Measurements from ENCODE around the gene GJD3. TPM values are rescaled to one million over a fixed set of nuclear protein-coding genes. Genes with fewer than 3 reads are reported as not detected.
A peak's percentile ranks its signal among the peaks of the same experiment; 100 is the strongest.

The GJD3 gene
- total RNA-seq, 4 donors from 2014 or later: 1.6 to 3.4 (median 1.7) TPM

DNA sequence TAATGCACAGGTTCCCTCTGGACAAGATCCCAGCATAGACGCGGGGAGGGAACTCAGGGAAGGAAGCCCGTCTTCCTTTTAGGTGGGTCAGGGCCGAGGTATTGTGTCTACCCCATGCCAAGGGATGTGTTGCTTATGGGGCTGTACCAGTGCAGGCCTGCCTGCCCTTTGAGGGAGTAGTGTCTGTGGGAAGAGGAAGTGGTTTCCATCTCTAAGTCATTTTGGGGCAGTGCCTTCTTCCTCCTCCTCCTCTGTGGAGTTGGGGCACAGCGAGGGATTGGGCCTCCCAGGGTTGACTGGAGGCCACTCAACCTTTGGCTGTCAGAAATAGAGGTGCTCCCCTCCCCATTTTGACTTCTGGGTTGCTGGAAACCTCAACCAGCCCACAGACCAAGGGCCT lies 26.5 kb downstream of the GJD3 start:
- H3K4me1 ChIP-seq: peaks cover 31 to 80% of the 10 kb centered on the region in 2 donors
- DNase-seq: no peak
- H3K27me3 ChIP-seq: no peaks in the 10 kb centered on the region
- intact Hi-C loops (cut with DNase I): no loop called here
- H3K4me3 ChIP-seq (replicated peaks in 1 of 3): no peak overlapping the region
- no peaks in the 10 kb centered on the region for H3K9me3 ChIP-seq
- 72 to 92% methylated on average over 5 of the region's 5 CpGs for WGBS, 2 donors
- no peaks in the 10 kb centered on the region for H3K36me3 ChIP-seq
- no peak overlapping the region for H3K27ac ChIP-seq
- TF ChIP-seq, protein P1, sequence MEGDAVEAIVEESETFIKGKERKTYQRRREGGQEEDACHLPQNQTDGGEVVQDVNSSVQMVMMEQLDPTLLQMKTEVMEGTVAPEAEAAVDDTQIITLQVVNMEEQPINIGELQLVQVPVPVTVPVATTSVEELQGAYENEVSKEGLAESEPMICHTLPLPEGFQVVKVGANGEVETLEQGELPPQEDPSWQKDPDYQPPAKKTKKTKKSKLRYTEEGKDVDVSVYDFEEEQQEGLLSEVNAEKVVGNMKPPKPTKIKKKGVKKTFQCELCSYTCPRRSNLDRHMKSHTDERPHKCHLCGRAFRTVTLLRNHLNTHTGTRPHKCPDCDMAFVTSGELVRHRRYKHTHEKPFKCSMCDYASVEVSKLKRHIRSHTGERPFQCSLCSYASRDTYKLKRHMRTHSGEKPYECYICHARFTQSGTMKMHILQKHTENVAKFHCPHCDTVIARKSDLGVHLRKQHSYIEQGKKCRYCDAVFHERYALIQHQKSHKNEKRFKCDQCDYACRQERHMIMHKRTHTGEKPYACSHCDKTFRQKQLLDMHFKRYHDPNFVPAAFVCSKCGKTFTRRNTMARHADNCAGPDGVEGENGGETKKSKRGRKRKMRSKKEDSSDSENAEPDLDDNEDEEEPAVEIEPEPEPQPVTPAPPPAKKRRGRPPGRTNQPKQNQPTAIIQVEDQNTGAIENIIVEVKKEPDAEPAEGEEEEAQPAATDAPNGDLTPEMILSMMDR (IDR thresholded peaks at IDR 0.05): no peak
- no peak for TF ChIP-seq POLR2A (IDR thresholded peaks at IDR 0.05)

DNA sequence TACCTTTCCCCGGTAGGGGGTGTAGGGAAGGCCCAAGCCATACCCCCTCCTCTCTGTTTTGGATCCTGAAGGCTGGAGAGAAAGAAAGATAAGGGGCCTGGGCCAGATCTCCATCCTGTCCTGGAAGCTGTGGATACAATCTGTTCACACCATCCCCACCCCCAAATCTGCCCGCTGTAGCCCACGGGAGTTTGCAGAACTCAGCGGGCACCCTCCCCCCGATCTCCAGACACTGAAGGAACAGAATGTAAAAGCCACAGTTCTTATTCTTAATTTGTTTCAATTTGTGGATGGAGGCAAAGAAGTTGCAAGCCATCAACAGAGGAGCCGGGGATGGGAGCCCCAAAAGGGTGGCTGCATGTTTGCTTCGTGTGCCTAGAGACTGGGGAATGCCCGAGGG lies 27.2 kb downstream of the GJD3 start:
- H3K4me3 ChIP-seq (replicated peaks in 1 of 3): no peak overlapping the region
- no peaks in the 10 kb centered on the region for H3K9me3 ChIP-seq
- 78 to 89% methylated on average over 8 of the region's 8 CpGs for WGBS, 2 donors
- intact Hi-C loops (cut with DNase I): no loop called here
- H3K4me1 ChIP-seq: peaks cover 35 to 85% of the 10 kb centered on the region in 2 donors
- DNase-seq: no peak
- H3K27ac ChIP-seq: no peak overlapping the region
- H3K27me3 ChIP-seq: no peaks in the 10 kb centered on the region
- no peaks in the 10 kb centered on the region for H3K36me3 ChIP-seq
- no peak for TF ChIP-seq POLR2A (IDR thresholded peaks at IDR 0.05)
- TF ChIP-seq, protein P1 (IDR thresholded peaks at IDR 0.05): no peak

DNA sequence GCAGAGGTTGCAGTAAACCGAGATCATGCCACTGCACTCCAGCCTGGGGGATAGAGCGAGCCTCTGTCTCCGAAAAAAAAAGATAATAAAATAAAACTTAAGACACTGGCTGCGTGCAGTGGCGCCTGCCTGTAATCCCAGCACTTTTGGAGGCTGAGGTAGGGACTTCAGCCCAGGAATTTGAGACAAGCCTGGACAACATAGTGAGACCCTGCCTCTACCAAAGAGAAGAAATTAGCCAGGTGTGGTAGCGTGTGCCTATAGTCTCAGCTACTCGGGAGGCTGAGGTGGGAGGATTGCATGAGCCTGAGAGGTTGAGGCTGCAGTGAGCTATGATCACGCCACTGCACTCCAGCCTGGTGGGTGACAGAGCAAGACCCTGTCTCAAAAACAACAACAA lies 28.9 kb downstream of the GJD3 start:
- 92 to 95% methylated on average over 8 of the region's 8 CpGs for WGBS, 2 donors
- Histone ChIP-seq H3K9me3 (no peaks in the 10 kb centered on the region), H3K27me3 (no peaks in the 10 kb centered on the region), H3K27ac (peak overlapping the region in 2 of 3 donors; percentile 3 to 89), H3K36me3 (no peaks in the 10 kb centered on the region), H3K4me1 (peaks cover 48 to 98% of the 10 kb centered on the region in 2 donors), H3K4me3 (replicated peaks in 1 of 3) (no peak overlapping the region)
- TF ChIP-seq, protein P1 (IDR thresholded peaks at IDR 0.05): no peak
- TF ChIP-seq POLR2A (IDR thresholded peaks at IDR 0.05): no peak
- intact Hi-C loops (cut with DNase I): no loop called here
- no peak for DNase-seq

DNA sequence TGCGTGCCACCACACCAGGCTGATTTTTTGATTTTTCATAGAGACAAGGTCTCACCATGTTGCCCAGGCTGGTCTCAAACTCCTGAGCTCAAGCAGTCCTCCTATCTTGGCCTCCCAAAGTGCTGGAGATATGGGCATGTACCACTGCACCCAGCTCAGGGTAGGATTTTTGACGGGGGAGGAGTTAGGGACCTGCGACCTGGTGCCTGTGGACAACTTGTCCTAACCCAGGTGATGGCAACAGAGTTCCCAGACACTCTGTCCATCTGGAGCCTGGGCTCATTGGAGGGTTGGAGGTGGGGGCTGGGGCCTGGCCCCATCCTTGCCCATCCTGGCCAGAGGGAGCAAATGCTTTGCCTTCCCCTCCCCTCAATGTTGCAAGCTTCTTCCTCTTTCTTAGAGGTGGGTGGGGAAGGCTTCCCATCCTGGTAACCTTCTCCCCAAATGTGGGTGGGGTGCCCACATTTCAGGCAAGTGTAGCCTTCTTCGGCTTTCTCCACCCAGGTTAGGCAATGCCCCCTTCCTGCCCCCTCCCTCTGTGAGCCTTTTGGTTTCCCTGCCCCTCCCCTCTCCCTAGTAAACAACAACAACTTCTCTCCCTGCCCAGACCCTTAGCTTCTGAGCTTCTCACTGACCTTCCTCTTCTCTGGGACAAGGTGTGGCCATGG lies 30.6 kb downstream of the GJD3 start:
- peak overlapping the region; percentile 24 to 90 (median 89) for H3K27ac ChIP-seq
- H3K9me3 ChIP-seq: no peaks in the 10 kb centered on the region
- peaks cover 64 to 98% of the 10 kb centered on the region in 2 donors for H3K4me1 ChIP-seq
- no peaks in the 10 kb centered on the region for H3K36me3 ChIP-seq
- 82 to 94% methylated on average over 4 of the region's 4 CpGs for WGBS, 2 donors
- H3K4me3 ChIP-seq (replicated peaks in 1 of 3): no peak overlapping the region
- TF ChIP-seq, protein P1 (IDR thresholded peaks at IDR 0.05): no peak
- TF ChIP-seq POLR2A (IDR thresholded peaks at IDR 0.05): no peak
- intact Hi-C loops (cut with DNase I): no loop called here
- no peaks in the 10 kb centered on the region for H3K27me3 ChIP-seq
- no peak for DNase-seq

DNA sequence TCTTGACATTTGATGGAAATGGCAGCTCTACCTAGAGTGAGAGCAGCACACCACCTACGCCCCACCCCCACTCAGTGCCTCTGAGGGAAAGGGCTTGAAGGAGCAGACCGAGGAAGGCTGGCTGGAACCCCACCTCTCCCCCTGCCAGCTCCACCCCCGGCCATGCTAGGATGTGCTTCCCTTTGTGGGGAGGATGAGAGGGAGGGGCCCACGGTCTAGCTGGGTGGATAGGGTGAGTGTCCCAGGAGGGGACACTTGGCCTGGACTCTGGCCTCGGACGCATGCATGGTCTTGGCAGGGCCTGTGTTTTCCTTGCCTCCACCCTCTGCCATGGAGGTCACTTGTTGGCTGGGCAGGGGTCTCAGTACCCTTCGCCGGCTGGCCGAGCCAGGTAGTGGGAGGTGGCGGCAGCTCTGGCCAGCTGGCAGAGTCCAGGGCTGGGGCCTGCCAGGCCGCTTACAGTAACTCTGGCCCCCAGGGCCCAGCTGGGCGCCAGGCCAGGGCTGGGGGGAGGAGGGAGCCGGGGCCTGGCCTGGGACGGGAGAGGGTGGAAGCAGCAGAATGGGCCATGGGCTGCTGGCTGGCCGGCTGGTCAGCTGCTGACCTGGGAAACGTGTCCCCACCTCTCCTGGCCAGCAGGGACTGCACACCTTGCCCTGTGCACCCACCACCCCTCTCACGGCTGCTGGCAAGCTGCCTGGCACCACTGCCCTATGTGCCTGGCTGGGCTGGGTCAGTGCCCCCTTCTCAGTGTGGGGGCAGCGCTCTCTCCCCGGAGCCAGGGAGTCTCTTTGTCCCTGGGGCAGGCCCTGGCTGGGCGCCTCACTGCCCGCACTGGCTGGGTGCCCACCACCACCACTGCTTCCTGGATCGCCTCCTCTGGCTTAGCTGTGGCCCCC lies 32.5 kb downstream of the GJD3 start:
- DNase-seq: peak; percentile 97
- no peaks in the 10 kb centered on the region for H3K9me3 ChIP-seq
- WGBS, 2 donors: 5 to 12% methylated on average over 9 to 11 of the region's 22 CpGs
- peak overlapping the region; percentile 83 to 90 (median 89) for H3K27ac ChIP-seq
- H3K27me3 ChIP-seq: no peaks in the 10 kb centered on the region
- peak overlapping the region in 1 of 3 donors; percentile 11 for H3K4me3 ChIP-seq (replicated peaks in 1 of 3)
- no peaks in the 10 kb centered on the region for H3K36me3 ChIP-seq
- H3K4me1 ChIP-seq: peaks cover 81 to 99% of the 10 kb centered on the region in 2 donors
- no peak for TF ChIP-seq POLR2A (IDR thresholded peaks at IDR 0.05)
- TF ChIP-seq, protein P1 (IDR thresholded peaks at IDR 0.05): peak in 4 of 6 experiments; percentile 24 to 37 (median 32)
- intact Hi-C loops (cut with DNase I): no loop called here

Data from thyroid gland (tissue), 4 donors.